HS-5 (cell line): ENCODE data around the gene OST4.

Source experiments
- DNase-seq: peaks from one replicate; pipeline ENCODE4 v3.0.0-alpha.2; 2012; ENCODE audit warnings: low read depth

The OST4 gene

DNA sequence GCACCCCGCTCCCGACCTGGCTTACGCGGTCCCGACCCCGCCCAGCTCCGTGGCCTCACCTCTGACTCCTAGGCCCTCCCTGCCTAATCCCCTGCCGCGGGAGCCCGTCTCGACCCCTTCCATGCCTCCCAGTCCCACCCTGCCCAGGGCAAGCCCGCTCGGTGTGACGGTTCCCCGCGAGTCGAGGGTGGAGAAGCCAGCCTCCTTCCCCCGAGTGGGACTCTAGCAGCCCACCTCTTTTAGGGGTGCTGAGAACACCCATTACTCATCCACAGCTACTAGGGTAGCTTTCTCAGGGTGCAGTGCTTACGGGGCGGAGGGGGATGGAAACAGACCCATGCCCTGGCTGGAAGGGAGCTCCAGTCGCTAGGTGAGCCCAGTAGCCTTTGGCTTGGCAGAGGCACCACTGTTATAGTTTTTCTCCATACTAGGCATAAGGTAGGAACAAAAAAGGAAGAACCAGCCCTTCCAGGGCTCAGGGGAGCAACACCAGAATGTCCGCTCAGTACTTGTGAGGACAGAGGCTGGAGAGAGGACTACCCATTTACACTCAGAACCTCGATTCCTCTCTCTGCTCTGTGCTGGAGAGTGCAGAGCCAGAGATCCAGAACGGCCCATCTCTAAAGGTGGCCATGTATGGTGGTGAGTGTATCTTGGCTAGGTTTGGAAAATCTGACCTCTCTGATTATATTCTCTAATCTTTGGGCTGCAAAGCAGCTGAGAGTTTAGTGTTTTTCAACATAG, 19.4 kb downstream of the OST4 start:
- DNase-seq = no peak

DNA sequence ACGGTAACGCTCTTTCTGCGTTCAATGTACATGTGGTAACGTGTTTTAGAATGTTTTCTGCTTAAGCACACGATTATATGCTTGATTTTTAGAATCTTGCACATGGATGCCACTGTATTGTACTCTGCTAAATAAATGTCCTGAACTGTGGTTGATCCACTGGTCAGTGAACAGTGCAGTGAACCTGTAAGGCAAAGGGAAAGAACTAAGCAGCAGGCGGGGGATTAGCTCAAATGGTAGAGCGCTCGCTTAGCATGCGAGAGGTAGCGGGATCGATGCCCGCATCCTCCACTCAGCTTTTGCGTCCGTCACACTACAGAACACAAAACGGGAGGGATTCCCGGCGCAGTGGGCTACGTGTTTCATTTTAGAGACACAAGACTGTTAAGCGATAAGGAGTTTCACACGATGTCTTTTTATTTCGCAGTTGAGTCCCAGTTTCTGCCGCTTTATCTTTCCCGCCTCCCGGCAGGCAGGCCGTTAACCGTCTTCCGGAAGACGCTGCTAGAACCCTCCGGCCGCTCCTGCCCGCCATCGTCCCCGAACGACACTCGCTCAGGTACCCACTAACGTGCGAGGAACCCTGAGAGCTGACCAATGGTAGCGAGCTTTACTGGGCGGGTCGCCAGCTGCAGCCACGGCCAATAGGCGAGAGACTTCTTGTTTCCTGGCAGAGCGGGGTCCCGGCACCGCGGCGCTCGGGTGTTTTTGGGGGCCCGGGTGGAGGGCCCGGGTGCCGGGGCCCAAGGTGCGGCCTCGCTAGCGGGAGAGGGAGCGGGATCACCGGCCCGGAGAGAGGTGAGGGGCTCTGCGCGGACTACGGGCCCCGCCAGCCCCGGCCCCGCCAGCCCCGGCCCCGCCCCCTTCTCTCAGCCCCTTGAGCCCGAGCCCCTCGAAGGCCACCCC, 20.2 kb downstream of the OST4 start, which contains the start of gene AGBL5:
Gene AGBL5 (plus strand): TSS at position 673 of the 906 bp plus-strand sequence. CDS start 1,291 bp downstream, outside the sequence.
- peak; percentile 97 for DNase-seq

DNA sequence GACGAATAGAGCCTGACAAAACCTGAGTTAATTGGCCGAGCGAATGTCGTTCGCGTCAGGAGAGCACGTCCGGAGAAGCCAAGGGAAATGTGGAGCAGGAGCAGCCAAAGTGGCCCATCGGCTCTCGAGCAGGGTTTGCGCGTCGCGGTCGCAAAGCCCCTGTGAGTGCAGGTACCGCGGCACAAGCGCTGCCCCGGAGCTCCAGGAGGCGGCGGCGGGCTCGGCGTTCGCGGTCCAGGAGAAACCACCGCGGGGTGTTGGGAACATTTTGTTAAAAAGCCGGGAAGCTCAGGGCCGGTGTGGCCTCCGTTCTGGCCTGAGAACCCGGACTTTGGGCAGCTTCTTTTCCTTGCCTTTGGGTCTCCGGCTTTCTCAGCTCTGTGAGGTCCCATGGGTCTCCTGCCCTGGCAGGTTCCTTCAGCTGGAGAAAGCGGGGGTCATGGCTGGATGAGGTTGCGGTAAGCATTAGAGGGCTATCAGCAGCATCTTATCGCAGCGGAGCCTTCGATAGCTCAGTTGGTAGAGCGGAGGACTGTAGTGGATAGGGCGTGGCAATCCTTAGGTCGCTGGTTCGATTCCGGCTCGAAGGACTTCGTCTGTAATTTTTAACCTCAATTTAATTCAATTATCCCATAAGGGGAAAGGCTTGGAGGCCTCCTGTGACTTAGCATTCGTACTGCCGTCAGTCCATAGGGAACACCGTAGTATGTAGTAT, 21.0 kb downstream of the OST4 start:
- DNase-seq = peak; percentile 98

DNA sequence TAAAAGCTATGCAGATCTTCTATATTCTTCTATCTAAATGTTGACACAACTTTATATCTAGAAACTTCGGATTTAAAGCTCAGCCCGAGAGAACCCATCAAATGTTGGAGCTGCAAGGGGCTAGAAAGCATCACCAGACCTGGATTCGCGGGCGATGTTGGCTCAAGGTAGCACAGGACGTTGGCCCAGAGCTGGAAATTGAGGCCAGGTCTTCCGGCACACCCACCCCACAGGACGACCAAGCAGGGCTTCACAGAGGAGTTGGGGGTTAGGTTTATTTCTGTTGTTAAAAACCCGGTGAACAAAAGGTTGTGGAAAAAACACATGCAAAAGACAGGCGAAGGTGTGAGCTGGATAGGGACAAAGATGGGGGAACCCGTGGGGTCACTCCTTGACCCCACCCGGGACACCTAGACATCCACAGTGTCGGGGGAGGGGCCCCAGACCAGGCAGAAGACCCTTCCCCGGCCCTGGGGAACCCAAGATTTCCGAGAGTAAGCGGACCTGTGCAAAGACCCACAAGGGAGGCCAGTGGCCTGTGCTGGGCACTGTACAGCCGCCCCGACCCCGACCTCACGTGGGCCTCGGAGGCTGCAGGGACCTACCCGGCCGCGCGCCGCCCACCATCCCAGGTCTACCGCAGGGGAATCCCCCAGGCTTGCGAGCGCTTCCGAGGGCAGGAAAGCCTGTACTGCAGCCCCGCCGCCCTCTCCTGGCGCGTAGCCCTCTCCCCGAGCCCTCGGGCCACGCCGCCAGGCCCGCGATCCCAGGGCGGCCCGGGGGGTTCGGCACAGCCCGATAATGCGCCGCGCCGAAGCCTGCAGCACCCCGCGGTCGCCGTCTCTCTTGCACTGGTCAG, 21.8 kb downstream of the OST4 start:
- no peak for DNase-seq

DNA sequence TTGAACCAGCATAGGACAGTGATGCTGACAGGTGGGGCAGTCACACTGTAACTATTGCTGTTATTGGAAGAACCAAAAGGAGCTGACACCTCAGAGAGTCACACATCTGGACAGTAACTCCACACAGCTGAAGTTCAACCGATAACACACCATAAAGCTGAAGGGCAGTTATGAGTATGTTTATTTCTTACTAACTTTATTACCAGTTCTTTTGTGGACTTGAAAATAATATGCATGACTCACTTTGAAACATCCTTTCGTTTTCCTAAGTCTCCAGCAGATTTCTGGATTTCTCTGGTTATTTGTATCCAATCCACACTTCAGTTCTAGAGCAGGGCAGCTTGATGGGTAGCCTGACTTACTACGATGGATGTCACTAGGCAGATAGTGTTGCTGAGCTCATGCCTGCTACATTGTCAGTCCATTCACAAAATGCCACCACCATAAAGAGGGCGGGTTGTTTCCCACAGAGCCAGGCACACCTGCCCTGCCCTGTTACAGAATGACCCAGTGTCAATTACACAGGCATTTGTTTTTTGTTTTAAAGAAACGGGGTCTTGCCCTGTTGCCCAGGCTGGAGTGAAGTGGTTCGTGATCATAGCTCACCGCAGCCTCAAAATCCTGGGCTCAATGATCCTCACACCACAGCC, 28.3 kb downstream of the OST4 start:
- DNase-seq = no peak

DNA sequence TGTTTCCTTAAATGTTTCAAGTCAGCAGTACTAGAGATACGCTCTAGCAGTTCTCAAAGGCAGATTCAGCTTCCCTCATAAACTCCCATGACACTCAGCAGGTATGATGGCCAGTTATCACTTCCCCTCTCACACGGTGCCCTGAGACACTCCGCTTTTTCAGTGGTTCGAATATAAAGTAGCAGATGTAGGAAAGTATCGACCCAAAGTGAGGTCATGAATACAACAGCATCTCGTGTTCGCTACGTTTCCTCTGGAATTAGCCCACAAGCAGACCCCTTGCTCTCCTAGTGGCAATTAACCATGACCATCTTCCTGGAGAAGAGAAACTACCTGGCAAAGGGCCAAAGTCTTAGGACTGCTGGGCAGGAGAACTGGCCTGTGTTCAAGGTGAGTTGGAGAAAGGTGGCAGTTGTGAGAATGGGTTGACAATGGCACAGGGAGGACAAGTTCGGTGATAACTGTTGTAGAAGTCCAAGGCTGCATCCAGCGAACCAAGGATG, 29.2 kb downstream of the OST4 start:
- DNase-seq = no peak

DNA sequence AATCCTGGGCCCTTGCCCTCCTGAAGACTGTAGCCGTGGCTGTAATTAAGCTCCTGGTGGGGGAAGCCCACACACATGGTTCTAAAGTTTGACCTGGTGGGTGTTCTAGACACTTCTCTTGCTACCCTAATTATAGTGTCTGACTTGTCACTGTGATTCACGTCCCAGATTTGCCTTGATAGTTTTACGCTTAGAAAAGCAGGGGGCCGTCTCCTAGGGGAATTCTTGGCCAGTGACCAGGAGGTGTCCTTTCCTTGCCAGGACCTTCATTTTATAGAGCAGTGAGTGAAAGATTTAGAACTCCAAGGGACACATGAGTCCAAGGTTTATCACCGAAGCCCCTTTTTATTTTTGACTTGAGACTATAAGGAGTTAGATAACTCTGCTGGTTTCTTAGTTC, 29.7 kb downstream of the OST4 start:
- DNase-seq = no peak

DNA sequence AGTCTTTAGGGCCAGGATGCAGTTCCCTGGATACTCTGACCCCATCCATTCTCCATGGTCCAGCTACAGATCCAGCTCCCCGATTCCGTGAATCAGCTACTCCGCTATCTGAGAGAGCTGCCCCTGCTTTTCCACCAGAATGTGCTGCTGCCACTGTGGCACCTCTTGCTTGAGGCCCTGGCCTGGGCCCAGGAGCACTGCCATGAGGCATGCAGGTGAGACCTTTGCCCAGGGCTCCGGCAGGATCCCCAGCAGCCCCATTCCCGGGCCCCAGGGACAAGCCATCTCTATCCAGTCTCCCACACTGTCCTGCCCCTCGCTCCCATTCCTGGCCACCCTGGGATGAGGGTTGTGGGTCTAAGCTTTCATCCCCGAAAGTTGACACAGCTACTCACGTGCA, 31.2 kb downstream of the OST4 start:
- DNase-seq = no peak

DNA sequence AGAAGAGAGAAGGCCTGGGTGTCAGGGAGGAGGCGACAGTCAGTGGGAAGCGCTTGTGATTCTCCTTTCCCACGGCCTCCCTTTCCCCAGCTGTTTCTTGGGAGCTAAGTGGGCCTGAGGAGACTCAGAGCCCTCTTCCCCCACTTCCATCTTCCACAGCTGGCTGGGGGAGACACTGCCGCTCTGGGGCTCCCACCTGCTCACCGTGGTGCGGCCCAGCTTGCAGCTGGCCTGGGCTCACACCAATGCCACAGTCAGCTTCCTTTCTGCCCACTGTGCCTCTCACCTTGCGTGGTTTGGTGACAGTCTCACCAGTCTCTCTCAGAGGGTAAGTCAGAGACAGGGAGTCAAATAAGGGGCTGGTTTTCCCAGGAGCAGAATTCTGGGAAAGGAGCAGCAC, 31.6 kb downstream of the OST4 start:
- DNase-seq = no peak

DNA sequence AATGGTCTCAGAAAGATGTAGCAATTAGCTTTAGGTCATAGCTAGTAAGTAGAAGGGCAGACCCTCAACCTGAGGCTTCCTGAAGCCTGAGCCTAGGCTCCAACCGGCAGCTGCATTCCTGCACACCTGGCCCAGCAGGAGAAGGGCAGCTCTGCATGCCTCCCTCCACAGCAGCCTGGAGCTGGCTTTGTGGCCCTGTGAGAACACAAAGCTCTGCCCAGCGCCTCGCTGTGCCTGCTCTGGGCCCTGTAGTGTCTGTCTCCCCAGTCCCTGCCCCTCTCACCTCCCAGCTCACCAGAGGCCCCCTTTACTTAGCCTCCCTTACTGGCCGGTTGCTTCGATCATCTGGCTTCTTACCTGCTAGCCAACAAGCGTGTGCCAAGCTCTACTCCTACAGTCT, 32.0 kb downstream of the OST4 start:
- no peak for DNase-seq

DNA sequence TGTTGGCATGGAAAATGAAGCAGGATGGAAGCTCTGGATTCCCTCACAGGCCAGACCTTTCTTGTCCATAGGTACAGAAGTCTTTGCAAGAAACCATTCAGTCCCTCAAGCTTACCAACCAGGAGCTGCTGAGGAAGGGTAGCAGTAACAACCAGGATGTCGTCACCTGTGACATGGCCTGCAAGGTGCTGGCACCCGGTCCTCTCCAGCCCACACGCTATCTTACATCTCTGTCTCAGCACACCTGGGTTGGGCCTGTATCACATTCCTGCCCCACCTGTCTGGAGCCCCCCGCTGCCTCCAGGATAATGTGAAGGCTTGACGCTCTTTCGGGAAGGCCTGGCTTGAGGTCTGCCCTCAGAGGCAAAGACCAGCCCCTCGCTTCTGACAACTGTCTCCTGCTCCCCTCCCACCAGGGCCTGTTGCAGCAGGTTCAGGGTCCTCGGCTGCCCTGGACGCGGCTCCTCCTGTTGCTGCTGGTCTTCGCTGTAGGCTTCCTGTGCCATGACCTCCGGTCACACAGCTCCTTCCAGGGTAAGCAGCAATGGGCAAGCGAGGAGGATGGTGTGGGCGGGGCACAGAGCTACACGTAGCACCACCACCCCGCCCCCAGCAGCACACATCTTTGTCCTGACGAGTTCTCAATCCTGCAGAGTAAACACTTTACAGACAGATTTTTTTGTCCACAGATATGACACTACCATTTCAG, 32.7 kb downstream of the OST4 start:
- no peak for DNase-seq

DNA sequence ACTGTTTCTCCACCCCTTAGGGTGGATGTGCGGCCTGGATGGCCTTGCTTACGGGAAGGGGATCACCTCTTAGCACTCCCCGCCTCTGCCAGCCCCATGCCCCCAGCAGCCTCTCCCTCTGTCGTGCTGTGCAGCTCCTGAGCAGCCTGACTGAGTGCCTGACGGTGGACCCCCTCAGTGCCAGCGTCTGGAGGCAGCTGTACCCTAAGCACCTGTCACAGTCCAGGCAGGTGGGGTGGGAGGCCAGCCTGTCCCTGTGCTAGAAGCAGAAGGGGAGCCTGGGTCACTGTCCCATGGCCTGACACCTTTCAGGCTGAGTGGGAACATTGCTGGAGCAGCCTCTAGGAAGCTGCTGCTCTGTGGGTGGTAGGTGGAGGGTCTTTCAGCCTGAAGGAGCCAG, 33.4 kb downstream of the OST4 start:
- DNase-seq = no peak

DNA sequence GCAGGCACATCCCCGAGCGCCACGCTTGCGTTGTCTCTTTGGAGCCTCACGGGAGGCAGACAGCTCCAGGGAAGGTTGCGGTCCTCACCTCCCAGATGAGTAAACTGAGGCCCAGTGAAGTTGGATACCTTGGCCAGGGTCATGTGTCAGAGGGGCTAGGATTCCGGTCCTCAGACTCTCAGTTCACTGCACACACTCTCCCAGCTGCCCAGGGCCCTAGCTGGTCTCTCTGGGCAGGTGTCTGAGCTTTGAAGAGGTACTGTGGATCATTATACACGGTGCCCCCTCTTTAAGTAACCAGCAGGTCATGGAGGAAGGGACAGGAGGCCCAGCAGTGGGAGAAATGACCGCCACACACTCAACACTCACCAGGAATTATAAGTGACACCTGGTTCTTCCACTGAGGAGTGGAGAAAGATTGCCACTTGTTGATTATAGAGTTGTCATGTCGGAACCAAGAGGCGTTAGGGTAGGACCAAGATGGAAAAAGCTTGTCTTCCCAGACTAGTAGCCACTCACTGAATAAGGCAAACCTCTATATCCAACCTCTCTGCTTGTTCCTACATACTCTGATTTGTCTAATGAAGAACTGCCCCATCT, 38.1 kb downstream of the OST4 start:
- no peak for DNase-seq

DNA sequence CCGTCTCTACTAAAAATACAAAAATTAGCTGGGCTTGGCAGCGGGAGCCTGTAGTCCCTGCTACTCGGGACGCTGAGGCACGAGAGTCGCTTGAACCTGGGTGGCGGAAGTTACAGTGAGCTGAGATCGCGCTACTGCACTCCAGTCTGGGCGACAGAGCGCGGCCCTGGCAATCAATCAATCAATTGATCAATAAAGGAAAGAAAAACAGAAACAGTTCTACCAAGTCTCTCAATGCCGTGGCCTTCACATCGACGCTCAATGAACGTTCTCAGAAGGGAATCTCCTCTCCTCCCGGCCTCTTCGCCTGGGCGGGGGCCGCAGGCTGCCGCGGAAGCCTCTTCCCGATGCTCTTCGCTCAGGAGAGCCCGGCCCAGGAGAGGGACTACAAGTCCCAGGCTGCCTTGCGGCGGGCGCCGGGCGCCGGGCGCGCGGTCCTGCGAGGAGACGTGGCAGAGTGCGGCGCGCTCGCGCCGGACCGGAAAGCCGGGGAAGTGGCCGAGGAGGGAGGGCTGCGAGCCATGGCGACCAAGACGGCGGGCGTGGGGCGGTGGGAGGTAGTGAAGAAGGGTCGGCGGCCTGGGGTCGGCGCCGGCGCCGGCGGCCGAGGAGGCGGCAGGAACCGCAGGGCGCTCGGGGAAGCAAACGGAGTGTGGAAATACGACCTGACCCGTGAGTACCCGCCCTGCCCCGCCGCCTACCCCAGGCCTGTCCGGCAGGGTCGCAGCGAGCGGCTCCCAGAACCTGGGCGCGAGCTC, 38.8 kb downstream of the OST4 start, which contains the start of gene TMEM214:
Gene TMEM214 (plus strand): TSS at position 471 of the 758 bp plus-strand sequence. CDS start 51 bp downstream, at position 522.
- DNase-seq = peak; percentile 49

DNA sequence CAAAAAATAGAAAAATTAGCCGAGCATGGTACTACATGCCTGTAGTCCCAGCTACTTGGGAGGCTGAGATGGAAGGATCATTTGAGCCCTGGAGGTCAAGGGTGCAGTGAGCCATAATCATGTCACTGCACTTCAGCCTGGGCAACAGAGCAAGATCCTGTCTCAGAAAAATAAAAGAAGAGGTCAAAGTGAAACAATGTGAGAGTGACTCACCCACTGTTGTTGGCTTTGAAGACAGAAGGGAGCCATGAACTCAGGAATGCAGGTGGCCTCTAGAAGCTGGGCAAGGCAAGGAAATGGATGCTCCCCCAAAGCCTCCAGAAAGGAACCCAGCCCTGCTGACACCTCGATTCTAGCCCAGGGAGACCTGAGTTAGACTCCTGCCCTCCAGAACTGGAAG, 42.4 kb downstream of the OST4 start:
- DNase-seq = no peak

DNA sequence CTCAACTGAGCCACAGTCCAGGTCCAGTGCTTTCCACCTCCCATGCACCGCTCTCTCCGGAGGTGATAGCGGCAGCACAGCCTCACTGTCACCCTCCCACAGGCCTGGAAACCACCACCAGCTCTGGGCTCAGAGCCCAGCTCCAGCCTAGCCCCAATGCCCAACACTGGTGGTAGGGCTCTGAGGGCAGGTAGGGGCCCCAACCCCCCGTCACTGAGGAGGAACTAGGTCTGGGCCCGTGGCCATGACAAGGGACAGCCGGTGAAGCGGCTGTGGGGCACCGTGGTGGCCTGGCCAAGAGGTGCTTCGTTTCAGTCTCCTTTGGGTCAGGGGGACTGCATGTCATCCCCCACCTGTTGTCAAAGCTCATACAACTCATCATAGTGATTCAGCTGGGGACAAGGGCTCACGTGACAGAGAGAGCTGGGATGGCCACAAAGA, 44.2 kb downstream of the OST4 start:
- no peak for DNase-seq

DNA sequence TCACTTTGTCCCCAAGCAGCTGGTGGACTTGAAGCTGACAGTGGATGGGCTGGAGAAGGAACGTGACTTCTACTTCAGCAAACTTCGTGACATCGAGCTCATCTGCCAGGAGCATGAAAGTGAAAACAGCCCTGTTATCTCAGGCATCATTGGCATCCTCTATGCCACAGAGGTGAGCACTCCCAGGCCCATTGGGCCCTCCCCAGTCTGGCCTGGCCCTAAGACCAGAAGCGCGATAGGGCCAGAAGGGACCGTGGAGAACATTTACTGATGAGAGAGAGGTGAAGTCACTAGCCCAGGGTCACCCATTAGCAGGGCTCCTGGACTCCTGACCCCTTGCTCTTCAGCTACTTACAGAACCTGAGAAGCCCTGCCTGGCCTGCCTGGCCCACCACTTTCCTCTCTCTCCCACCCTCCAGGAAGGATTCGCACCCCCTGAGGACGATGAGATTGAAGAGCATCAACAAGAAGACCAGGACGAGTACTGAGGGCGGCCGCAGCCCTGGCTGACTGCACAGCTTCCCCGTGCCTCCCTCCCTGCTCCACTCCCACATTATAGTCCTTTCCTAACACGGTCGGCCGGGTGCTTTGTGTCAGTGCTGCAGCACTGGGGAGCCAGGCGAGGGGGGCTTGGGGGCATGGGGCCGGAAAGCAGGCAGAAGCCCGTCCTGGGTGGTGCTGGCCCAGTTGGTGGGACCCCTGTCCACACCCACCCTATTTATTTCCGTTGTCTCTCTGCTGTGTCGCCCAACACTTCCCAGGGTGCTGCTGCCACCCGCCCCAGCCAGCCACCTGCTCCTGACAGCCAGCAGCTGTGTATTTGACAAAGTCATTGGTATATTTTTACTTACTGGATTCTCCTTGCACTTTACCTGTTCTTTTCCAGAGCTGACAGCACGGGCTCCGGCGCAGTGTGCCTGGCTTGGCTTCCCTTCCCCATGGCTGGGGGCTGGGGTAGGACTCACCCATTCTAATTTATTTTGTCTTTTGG, 45.3 kb downstream of the OST4 start:
- no peak for DNase-seq
